ENCODE data around the gene ADARB2.

GRCh38 chr10:1540144-1540543 lies 197.2 kb downstream of the ADARB2 start:
- TF ChIP-seq MAX (IDR thresholded peaks at IDR 0.05) (no peak), NFIC (IDR thresholded peaks at IDR 0.05) (no peak), RAD21 (IDR thresholded peaks at IDR 0.05; ENCODE audit: low read depth) (no peak), EGR1 (IDR thresholded peaks at IDR 0.05) (no peak), TAF1 (IDR thresholded peaks at IDR 0.05; ENCODE audit: low read depth) (no peak), FOXM1 (IDR thresholded peaks at IDR 0.05; ENCODE audit: borderline replicate concordance, low read depth) (no peak), EP300 (IDR thresholded peaks at IDR 0.05; ENCODE audit: borderline replicate concordance) (no peak), CREB1 (IDR thresholded peaks at IDR 0.05; ENCODE audit: low read depth) (no peak), YY1 (IDR thresholded peaks at IDR 0.05; ENCODE audit: low read depth) (no peak), CEBPB (IDR thresholded peaks at IDR 0.05) (no peak), REST (IDR thresholded peaks at IDR 0.05; ENCODE audit: low read depth) (no peak), TEAD4 (IDR thresholded peaks at IDR 0.05) (no peak), USF1 (IDR thresholded peaks at IDR 0.05) (no peak), ZBTB7A (IDR thresholded peaks at IDR 0.05; ENCODE audit: low read depth) (no peak)

All from Ishikawa (cell line).